IPS DF 19.7 (cell line): Measurements from ENCODE around the gene PSMB9.
"Not testable (repeated sequence)": the region's sequence is repeated elsewhere in the genome, so short reads cannot be mapped to it uniquely, and the experiment has no call there.

Experiments used
- DNase-seq: peaks from one replicate; pipeline ENCODE4 v3.0.0-alpha.2; 2013; ENCODE audit warnings: low read depth, low spot score

Gene PSMB9

DNA sequence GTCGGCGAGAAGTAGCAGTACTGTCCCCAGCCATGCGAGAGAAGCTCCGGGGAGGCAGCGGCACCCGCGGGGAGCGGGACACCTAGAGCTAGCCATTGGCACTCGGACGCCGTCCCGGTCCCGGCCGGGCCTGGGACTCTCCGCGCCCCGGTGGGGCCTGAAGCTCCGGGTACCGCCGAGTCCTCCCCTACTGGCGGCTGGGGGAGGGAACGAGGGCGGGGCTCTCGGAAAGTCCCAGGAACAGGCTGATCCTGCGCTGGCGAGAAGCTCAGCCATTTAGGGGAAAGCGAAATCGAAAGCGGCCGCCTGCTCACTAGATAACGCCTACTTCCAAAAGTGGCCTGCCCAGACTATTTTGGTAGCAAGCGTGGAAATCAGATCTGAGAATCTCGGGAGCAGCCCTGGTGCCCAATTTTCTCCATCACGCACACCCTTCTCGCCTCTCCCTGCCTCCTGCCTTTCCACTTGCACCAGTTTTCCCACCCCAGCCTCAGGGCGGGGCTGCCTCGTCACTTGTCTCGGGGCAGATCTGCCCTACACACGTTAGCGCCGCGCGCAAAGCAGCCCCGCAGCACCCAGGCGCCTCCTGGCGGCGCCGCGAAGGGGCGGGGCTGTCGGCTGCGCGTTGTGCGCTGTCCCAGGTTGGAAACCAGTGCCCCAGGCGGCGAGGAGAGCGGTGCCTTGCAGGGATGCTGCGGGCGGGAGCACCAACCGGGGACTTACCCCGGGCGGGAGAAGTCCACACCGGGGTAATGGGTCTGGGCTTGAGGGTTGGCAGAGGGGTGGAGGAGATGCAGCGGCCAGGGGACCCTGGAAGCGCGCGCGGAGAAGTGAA lies at the start of gene PSMB9, which contains the start of gene TAP1:
PSMB9 (plus strand) TSS at position 652 of the 835 bp plus-strand sequence; CDS start at position 690, 38 bp downstream.
TAP1 (minus strand) TSS at position 164 of the 835 bp plus-strand sequence; CDS start at position 96, 68 bp downstream.
- no peak for DNase-seq

DNA sequence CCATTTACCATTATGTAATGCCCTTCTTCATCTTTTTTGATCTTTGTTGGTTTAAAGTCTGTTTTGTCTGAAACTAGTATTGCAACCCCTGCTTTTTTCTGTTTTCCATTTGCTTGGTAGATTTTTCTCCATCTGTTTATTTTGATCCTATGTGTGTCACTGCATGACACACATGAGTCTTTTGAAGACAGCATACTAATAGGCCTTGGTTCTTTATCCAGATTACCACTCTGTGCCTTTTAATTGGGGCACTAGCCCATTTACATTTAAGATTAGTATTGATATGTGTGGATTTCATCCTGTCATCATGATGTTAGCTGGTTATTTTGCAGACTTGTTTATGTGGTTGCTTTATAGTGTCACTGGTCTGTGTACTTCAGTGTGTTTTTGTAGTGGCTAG lies 48.6 kb upstream of the PSMB9 start:
- not testable (repeated sequence) for DNase-seq

DNA sequence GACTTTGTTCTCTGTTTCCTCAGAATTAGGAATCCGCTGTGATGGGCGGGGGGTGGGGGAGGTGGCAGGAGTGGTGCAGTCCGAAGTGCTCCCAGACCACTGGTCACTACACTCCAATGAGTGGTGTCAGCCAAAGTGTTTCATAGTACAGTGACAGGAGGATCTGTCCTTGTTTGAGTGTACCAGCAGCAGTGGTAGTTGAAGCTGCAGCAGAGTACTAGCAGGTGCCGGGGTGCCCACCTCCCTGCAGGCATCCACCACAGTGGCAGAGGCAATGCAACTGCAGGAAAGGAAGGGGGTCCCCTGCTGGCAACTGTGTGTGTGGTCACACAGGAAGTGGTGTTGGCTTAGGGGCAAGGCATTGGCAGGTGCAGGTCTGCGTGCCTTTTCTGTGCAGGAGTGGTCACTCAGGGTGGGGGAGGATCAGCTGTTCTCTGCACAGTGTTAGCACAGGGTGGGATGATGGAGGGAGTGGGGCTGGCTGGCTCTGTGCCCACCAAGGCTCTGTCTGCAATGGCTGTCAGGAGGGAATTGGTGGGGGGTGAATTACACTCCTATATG lies 46.9 kb upstream of the PSMB9 start:
- no peak for DNase-seq

DNA sequence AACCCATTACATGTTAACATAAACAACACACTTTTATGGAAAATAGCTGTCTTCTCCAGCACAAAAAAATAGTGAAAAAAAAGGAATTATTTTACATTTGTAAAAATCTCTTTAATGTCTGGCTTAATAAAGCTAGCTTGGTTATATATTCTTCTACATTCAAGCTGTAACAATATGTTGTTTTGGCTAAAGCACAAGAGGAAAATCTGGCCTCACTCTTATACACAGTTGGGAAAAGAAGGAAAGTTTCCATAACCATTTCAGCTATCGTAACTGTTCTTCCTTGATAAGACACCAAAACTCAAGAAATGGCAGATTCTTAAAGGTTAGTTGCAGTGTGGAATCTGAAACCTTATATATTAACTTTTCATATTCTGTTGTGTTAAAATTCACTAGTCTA lies 44.8 kb upstream of the PSMB9 start:
- DNase-seq: no peak

DNA sequence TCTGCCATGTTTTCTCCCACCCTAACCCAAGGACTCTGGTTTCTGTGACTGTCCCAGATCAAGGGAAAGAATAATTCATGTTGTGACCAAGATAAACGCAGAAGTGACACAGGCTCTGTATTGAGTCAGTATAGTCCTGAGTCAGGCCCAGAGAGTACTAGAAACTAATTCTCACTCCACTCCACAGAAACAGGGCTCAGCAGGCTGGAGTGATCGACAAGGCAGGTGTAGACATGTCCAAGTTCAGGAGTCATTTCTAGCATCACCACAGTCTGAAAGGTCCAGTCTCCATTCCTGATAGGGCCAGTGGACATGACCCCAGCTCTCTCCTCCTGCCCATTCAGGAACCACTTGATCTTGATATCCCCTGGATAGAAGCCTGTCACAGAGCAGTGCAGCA lies 39.8 kb upstream of the PSMB9 start:
- DNase-seq: no peak

DNA sequence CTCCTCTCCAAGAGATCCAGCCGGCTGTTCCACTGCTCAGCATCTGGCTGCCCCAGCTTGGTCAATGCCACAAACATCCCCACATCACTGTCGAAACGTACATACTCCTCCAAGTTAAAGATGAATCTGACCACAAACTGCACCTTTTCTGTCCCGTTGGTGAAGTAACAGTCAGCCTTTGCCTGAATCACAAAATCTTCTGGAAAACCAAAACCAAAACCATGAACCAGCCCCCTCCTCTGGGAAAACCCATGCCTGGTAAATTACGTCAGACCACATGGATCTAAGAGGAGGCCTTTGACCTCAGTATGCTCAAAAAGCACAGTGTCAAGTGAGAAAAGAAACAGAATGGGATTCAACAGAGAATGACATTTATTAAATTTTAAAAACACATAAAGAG lies 38.9 kb upstream of the PSMB9 start:
- DNase-seq: no peak

DNA sequence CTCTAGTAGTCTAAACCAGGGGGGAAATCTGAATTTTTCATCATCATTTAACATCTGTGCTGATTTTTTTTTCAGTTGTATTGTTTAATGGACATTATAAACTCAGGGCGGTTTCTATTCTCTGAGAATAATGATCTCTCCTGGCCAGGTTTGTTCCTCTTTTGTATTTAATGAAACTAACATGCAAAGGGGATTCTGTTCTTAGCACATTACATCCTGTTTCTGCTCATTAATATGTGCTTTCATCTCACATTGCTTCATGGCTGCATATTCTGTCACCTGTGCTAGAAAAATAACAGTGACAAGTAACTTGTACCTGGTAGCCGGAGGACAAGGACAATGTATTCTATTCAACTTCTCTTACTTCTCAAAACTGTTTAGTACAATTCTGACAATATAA lies 38.0 kb upstream of the PSMB9 start:
- no peak for DNase-seq

DNA sequence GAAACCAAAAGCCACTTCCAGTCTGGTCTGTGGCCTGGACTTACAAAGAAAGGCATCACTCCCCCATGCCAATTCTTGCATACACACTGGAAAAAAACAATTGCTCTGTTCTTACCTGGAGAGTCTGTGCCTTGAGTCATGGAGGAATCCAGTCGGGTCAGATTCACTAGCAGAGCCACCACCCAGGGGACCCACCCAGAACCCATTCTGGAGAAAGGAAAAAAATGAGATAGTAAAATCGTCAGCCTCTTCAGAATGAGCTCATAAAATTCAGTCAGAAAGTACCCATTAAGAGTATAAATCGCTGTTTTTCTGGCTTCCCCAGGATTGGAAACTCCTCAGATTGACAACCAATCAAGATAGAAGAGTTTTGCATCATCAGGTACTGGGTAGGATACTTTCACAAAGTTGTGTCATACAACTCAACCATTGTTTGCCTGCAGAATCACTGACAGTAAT lies 37.2 kb upstream of the PSMB9 start, which contains the start of gene HLA-DOB:
HLA-DOB (minus strand) TSS at position 257 of the 459 bp plus-strand sequence; CDS start at position 206, 51 bp downstream.
- no peak for DNase-seq

DNA sequence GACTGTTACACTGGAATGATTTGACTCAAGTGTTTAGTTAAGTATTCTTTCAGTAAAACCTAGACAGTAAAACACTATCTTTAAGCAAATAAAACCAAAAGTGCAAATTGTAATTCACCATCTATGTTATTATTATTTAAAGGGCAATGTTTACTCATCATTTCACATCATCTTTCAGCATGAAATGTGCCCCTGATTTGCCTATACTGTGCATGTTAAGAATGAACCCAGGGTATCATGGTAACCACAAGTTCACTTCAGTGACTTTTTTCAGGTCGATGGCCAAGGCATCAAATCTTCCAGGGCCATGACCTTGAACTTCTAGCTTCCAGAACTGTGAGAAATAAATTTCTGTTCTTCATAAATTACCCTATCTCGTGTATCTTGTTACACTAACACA lies 35.1 kb upstream of the PSMB9 start:
- DNase-seq: no peak

DNA sequence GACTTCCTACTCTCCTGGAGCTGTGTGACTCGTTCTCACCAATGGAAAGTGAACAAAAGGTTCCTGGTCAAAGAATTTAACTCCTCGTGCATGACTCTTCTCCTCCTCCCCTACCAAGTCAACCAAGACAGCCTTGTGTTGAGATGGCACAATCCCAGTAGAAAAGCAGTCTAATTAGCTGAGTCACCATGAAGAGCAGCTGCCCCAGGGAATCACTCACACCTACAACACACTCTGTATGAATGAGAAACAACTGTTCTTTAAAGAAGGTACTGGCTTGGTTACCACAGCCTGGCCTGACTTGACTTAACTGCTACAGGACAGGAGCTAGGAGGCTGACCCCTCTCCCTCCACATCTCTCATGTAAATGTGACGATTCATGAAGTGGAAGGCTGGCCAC lies 34.3 kb upstream of the PSMB9 start:
- no peak for DNase-seq

DNA sequence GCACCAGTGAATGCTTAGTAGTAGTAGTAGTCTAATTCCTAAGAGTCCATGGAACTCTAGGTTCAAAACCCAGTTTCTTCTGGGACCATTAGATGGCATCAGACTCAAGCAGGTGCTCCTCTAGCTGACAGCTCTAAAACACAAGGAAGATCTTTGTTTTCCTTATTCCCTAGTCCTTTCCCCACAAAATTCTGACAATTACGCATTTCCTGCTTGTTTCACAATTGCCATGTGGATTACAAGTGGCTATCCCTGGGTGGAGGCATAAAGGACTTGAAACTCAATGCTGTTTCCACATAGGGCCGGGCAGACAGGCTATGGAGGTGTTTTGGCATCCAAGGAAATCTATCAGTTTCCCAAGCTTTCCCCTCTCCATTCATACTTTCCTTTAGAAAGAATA lies 28.0 kb upstream of the PSMB9 start:
- no peak for DNase-seq

DNA sequence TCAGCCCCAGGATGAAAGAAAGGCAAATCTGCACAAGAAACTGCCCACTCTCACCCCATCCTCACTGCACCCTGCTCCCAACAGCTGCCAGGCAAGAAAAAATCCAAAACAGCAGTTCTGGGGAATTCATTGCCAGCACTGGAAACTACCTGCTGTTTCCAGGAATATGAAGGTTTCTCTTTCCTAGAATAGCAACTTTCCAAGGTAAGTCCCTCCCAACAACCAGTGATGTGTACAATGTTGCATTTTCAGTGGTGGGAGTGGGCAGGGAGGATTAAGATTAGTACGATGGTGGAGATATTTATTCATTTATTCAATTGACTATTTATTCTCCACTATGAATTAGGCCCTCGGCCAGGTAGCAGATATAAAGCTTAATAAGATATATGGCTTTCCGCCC lies 27.0 kb upstream of the PSMB9 start:
- DNase-seq: no peak

DNA sequence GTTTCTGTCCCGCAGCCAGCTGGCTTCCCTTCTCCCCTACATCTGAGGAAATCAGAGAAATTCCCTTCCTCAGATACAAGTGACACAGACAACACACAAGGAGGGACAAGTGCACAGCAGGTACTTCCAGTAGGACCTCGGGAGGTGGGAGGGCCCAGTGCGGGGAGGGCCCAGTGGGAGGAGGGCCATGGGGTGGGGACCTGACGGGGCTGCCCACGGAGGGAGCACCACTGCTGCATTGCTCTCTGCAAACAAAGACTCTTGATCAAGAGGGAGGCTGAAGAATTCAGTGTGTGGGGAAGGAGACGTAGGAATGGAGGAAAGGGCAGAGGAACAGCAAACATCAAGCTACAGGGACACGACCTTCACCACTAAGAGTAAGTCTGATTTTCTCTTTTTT lies 24.5 kb upstream of the PSMB9 start:
- DNase-seq: no peak

DNA sequence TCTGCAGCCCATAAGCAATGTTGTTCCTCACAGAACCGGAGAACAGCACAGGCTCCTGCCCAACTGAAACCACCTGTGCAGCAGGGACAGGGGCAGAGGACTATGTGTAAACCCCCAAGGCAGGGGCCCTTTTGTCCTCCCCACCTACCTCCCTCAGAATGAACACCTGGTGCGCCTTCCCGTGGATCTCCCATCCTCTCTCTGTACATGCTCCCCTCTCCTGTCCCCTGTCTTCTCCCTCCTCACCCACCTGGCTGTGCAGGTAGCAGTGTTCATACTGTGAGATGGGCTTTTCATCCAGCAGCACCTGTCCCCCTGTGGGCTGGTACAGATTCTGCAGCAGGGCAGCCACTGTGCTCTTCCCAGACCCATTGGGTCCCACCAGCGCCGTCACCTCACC lies 24.0 kb upstream of the PSMB9 start:
- no peak for DNase-seq

DNA sequence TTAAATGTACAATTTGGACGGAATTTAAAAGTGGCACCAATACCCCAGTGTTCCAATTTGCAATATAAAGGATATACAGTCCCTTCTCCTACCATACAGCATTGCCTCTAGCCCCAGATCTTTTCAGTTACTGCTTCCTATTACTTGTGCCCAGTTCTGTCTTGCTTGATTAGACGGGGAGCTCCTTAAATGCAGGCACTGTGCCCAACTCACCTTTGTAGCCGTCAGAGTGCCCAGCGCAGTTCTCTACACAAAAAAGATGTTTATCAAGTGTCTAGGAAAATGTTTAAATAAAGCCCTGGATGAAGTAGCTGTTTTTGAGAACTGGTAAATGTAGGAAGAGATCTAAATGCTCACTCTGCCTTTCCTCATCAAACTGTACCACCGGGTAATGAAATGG lies 23.1 kb upstream of the PSMB9 start:
- DNase-seq: no peak

DNA sequence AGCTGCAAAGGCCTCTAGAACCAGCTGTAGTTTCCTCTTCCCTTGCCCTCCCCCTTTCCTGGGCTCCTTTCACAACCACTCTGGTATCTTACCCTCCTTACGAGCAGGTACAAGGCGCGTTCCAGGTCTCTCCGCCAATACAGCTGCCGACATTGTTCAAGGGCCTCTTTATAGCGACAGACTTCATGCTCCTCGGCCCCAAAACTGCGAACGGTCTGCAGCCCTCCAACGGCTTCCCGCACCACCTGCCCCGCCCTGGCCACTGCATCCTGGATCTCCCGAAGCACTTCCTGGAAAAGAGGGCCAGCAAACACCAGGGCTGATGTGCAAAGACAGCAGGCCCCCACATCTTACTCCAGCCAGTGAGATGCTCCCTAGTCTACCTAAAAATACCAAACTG lies 21.5 kb upstream of the PSMB9 start:
- no peak for DNase-seq

DNA sequence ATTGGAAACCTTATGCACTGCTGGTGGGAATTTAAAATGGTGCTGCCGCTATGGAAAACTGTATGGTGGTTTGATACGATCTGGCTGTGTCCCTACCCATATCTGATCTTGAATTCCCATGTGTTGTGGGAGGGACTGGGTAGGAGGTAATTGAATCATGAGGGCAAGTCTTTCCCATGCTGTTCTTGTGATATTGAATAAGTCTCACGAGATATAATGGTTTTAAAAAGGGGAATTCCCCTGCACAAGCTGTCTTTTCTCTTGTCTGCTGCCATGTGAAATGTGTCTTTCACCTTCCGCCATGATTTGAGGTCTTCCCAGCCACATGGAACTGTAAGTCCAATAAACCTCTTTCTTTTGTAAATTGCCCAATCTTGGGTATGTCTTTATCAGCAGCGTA lies 20.3 kb upstream of the PSMB9 start:
- no peak for DNase-seq

DNA sequence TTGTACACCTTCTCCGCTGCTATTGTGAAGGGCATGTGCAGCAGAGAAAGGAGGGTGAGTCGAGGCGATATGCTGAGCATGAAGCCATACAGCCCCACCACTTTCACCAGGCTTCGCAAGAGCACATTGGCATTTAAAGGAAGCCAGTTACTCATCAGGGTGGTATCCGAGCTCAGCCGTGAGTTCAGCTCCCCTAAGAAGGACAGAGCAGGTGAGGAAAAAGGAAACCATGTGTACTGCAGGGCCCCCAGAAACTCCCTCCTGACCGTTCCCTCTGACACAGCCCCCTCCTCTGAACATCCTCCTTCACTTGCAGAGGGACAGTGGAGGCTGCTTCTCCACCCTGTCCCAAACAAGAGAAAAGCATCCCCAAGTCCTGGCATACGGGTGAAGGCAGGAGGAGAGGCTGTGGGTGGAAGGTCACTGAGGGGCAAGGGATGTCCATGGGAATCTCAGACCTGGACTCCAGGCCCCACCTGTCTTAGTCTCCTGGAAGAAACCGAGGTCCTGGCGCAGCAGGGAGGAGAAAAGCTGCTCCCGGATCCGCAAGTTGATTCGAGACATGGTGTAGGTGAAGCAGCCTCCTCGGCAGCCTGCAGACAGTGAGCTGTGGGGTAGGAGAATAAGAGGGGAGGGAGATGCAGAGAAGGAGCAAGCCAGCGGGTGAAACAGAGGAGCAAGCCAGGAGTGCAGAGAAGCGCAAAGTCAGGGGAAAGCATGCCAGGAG lies 18.7 kb upstream of the PSMB9 start:
- no peak for DNase-seq

DNA sequence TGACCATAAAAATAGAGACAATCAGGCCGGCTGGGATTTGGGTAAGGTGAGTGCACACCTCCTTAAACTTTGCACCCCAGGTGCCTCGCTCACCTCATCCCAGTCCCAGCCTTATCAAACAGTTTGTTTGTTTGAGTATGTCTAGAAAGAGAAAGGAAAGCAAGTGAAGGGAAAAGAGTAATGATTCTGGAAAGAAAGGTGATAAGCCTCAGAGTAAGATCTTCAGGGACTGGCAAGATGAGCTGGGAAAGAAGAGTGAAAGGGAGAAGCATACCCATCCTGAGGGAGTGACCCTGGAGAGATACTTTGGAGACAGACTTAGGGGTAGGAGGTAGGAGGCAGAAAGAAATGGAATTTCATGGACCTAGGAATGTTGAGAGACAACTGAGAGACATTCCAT lies 17.1 kb upstream of the PSMB9 start:
- no peak for DNase-seq

DNA sequence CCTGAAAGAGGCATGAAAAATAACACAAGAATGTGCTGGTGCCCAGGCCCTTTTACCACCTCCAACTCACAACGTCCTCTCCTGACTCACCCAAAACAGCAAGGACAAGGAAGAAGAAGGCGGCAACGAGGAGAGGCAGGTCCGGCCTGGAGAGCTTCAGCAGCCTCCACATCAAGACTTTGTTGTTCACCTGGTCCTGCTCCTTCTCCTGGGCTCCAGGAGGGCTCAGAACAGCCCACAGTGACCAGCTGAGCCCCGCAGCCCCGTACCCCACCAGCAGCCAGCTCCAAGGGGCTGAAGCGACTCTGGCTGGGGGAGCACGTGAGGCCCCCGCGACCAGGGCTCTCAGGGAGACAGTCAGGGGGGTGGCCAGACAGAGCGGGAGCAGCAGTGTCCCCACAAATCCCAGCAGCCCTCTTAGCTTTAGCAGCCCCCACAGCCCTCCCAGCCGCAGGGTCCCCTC lies 16.3 kb upstream of the PSMB9 start:
- no peak for DNase-seq

DNA sequence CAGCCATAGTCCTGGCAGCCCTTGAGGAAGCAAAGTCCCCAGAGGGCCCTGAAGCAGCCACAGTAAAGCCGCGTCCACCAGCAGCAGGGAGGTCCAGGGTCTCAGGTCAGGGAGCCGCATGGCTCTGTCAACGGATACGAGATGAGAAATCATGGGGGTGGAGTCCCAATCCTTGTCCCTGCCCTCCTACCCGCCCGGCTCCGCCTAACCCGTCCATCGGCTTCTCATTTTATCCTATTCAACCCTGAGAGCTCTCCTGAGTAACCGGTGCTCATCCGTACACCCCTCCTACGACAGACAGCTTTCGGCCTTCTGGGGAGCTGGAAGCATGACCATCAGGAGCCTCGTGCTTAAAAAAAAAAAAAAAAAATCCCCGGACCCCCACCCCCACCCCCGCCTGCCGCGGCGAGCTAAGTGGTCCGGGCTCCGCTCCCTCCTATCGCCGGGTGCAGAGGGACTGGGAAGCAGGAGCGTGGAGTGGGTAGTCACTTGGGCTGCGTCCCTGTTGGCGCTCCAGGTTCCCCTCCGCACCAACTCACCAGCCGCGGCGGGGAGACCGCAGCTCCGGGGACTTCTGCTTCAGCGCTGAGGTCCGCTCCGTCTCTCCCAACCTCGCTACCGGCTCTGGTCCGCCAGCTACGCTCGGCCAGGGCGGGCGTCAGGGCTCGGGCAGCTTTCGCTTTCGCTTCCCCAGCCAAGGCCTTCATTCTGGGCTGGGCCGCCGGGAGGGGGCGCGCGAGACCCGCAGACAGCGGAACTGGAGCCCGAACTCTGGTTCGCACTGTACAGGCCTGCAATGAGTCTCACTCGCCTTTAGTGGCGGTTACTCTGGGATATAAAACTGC lies 15.7 kb upstream of the PSMB9 start, which contains the start of gene TAP2:
TAP2 (minus strand) TSS at position 626 of the 845 bp plus-strand sequence; CDS start at position 120, 506 bp downstream.
- DNase-seq: no peak
